ENCODE data around the gene CHD1L.

DNA sequence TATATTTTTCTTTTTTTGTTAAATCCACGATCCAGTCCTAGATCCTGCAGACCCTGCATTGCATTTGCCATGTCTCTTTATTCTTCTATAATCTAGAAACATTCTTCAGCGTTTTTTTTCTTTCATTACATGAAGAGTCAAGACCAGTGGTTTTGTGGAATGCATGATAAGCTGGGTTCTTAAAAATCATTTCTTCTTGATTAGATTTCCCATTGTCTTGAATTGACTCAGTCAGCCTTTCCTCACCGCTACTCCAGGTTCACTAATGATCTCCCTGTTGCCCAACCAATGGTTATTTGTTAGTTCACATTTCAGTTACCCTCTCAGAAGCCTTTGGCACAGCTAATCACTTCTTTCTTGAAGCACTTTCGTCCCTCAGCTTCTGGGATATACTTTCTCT is 25.2 kb downstream of the CHD1L start:
- TF ChIP-seq ARNT (IDR thresholded peaks at IDR 0.05) (no peak), HDGF (IDR thresholded peaks at IDR 0.05; ENCODE audit: borderline replicate concordance) (no peak)

Data from HEK293T (cell line).